GM18909 (cell line): ENCODE data around the gene TRIM10.
A peak's percentile ranks its signal among the peaks of the same experiment; 100 is the strongest.
"Not testable (repeated sequence)": the region's sequence is repeated elsewhere in the genome, so short reads cannot be mapped to it uniquely, and the experiment has no call there.

Experiments used
- ATAC-seq: cut with Tn5 transposase; IDR thresholded peaks from one replicate; pipeline ENCODE4 v1.9.1; 2021; ENCODE audit warnings: mild to moderate bottlenecking; ENCODE audit not compliant: unreplicated experiment, poor library complexity

TRIM10 gene

DNA sequence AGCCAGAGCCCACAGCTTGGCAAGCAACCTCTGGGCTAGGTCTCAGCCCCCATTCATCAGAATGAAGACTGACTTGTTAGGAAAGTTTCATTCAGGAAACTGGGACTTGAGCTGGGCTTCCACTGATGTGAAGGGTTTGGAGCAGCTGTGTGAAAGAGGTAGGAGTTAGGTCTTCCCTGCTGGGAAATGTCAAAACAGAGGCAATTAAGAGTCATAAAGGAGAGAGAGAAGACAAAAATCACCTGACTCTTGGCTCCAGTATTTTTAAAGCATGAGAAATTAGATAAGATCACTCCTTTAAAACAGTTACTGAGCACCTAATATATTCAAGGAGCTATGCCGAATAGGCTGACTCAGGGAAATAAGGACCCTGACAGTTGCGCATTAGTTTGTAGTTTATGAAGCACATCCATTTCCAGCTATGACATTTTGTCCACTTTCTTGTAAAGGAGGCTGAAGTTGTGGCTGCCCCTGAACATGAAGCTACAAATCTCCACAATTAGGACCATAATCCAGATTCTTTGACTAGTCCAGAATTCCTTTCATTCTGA, 29.0 kb downstream of the TRIM10 start:
- no peak for ATAC-seq

DNA sequence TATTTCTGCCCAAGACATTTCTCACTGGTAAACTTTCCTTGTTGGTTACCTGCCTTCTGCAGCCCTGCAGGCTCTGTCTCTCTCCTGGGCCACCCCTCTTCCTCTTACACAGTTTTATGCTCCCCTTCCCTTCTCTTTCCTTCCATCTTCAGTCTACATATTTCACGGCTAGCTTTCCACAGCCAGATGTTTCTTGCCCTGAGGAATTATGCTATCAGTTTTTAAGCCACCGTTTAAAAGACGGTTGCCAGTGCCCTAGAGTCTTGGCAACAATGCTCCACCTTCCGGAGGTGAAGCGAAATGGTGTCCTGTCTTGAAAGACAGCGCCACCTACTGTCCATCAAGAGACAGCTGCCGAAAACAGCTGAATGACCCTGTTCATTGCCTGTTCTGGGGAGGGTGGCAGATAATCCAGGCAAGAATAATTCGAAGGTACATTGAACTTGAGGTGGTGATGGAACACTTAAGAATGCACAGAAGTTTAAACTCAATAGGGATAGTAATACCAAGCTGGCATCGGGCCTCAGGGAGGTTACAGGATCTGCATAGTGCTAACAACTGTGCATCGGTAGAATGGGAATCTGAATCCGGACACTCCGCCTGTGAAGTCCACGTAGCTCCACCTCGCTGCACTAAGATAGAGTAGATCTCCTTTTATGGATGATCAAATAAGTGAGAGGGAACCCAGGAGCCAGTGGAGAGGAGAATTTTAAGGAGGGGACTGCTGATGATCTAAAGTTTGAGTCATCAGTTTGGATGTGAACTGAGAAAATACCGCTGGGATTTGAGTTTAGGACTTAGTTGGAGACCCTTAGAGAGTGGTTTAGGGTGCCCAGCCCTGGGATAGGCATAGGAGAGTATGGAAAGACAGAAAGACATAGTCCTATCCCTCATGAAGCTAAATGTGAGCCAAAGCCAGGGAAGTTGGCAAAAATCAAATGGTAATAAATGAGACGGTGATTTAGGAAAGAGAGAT, 29.8 kb downstream of the TRIM10 start:
- no peak for ATAC-seq

DNA sequence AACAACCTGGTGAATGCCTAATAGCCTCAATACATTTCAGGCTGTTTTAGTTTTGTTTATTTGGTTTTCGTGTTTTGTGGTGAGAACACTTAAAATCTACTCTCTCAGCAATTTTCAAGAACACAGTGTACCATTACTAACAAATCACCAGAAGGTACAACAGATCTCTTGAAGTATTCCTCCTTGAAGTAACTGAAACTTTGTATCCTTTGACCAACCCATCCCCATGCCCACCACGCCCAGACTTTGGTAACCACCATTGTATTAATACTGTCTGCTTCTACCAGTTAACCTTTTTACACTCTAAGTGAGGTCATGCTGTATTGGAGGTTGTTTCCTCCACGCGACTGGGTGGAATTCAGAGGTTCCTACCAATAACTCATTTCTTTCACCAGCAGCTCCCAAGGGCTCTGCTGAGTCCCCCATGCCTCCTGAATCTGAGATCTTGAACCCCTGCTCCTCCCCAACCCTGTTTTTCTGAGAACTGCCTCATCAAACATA, 30.8 kb downstream of the TRIM10 start:
- no peak for ATAC-seq

DNA sequence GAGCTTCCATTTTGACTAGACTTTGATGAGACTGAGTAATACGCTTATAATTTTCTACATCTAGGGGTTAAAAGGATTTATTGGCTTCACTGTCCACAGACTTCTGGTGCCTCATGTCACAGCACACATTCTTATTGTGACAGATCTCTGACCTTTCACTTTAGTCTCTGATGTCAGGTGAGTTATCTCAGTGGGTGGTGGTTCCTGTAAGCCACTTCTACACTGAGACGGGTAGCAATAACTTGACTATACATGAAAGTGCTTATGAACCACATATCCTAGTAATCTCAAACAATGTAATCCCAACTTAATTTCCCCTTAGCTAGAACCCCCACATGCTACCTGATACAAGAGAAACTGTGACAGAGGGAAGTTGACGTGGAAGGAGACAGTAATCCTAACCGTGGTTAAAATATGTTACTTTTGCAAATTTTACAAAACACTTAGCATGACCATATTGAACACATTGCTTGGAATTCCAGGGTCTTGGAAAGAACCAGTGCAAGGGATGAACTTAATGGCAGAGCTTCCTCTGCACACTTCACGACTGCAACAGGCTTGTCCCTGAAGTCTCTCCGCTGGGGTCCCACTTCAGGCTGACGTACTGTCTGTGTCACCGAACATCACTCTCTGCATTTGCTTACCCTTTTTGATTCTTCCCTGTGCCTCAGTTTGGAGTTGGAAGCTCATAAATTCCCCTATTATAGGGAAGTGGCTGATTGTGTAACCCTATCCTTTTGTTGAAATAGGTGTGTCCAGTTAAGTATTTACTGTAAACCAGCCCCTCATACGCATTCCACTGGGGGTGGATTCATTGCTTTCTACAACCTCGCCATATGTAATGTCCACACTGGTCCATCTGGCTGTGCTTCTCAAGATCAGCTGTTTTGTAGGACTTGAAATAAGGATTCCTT, 31.5 kb downstream of the TRIM10 start:
- ATAC-seq = no peak

GRCh38 chr6:30127238-30128093, 33.5 kb downstream of the TRIM10 start:
- no peak for ATAC-seq

GRCh38 chr6:30122515-30122914, 38.5 kb downstream of the TRIM10 start:
- no peak for ATAC-seq

GRCh38 chr6:30121446-30122366, 39.3 kb downstream of the TRIM10 start:
- no peak for ATAC-seq

DNA sequence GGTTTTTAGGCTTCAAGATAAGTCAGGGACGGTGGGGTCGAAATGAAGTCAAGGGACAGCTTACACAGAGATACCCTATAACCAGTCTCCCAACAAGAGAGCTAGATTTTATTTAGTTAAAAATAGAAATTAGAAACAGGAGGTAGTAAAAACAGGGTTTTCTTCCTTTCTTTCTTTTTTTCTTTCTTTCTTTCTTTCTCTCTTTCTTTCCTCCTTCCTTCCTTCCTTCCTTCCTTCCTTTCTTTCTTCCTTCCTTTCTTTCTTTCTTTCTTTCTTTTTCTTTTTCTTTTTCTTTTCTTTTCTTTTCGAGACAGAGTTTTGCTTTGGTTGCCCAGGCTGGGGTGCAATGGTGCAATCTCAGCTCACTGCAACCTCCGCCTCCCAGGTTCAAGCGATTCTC, 42.3 kb downstream of the TRIM10 start:
- ATAC-seq = not testable (repeated sequence)

DNA sequence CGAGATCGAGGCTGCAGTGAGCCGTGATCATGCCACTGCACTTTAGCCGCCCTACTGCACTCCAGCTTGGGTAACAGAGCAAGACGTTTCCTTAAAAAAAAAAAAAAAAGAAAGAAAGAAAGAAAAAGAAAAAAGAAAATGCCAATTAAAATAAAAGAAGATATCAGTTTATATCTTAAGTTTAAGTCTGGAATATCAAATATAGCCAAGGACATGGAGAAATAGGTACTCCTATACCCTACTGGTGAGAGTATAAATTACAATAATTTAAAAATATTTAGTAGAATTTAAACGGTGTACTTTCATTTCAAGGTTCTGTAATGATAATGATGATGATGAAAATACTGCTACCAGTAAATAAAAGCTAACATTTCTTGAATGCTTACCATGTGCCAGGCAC, 44.3 kb downstream of the TRIM10 start:
- no peak for ATAC-seq

- no peak for ATAC-seq
These were observed 47.2 kb downstream of the TRIM10 start for GRCh38 chr6:30113841-30114240.

DNA sequence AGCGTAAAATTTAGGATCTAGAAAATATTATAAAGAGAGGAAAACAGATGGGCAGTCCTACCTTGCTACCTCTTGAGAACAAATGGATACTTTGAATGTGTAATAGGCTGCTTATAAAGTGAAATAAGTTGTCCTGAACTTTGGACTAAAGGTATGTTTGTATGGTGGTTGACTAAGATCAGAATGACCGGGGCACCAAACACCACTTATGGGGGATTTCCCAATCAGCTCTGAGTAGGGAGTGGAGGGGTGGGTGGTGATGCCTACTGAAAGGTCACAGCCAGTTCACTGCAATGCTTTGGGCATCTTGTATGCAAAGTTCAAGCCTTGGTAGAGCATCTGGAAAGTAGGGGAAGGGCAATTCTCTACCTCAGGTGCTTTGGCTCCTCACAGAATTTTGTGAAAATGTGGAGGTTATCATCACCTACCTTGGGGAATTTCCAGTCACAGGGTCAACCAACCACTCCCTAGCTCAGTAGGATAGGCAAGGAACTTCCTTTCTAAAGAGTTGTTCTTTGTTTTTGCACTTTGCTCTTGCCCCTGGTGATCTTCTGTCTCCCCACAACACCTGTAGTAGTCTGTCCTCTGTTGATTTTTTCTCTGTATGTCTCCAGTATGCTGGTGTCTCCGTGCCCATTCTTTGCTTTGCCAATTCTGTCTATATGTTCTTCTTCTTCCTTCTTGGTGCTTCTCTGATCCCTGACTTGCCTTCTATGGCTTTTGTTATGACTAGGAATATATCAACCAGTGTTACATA, 47.8 kb downstream of the TRIM10 start, which contains the start of gene TRIM31:
Gene TRIM31, minus strand, starts transcription at position 88 of the 757 bp plus-strand sequence. CDS start 285 bp downstream, outside the sequence.
- ATAC-seq = peak; percentile 90

DNA sequence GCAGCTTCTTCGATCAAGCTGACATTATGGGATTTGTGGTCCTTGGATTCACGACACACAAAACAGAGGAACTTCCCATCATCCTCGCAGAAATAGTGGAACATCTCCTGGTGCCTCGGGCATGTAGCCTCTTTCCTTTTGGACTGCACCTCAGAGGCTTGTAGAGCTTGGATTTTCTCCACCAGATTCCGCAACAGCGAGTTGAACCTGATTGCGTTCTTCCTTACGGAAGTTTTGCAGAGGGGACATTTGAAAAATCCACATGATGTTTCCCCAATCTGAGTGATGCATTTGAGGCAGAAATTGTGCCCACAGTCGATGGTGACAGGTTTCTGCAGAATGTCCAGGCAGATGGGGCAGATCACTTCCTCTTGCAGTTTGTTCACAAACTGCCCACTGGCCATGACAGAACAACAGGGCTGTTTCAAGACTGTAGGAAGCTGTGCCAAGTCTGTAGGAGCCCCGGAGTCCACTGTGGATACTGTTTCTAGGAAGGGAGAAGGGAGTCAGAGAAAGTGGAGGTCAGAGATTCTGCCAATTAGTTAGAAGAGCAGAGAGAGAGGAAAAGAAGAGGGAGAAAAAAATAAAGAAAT, 48.5 kb downstream of the TRIM10 start:
- no peak for ATAC-seq

DNA sequence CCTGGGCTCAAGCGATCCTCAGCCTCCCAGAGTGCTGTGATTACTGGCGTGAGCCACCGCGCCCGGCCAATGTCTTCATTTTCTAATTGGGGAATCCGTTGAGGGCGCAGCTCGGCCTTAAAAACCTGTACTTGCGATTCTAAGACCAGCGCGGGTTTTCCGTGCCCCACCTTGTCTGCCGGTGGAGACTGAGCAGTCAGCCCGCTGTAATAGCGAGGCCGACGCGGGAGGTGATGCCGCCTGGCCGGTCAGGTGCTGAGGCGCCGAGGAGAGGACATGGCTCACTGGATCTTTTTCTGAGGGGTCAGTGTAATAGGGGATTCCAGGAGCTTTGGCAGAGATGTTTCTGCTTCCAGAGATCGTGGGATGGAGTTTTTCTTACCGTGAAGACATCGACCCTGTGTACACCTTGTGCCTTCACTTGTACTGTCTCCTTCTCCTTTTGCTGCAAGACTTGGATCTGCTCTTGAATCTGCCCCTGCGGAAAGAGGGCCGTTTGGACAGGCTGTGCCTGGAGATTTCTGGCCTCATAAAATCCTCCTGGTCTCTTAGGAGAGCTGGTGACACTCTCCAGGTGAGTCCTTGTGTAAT, 49.6 kb downstream of the TRIM10 start:
- no peak for ATAC-seq

DNA sequence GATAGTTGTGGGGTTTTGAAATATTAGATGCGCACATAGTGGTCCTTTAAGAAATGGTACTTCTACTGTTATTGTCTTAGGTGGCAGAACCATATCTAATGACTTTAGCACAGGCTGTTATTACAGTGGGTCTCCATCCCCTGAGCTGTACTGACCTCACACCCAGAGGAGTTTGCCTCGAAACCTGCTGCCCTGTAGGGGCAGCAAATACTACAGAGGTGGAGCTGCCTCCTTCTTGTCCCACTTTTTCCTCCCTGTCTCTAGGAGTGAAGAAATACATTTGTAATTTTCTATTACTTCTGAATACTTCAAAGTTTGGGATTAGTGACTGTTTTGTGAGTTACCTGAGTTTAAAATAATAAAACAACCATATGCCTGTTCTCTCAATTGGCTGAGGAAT, 56.4 kb downstream of the TRIM10 start:
- ATAC-seq = no peak

DNA sequence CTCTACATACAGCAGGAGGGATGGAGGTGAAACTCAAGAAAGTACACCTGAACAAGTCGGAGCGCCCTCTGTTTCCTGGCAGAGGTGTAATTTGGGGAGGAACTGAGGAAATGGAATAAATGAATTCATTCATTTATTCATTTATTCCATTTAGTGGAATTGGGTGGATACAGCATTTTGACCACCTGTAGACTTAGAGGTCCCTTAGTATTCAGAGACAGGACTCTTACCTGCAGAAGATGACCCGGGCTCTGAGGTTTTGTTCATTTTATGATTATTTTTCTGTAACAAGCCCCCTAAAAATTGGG, 57.2 kb downstream of the TRIM10 start:
- ATAC-seq = no peak

DNA sequence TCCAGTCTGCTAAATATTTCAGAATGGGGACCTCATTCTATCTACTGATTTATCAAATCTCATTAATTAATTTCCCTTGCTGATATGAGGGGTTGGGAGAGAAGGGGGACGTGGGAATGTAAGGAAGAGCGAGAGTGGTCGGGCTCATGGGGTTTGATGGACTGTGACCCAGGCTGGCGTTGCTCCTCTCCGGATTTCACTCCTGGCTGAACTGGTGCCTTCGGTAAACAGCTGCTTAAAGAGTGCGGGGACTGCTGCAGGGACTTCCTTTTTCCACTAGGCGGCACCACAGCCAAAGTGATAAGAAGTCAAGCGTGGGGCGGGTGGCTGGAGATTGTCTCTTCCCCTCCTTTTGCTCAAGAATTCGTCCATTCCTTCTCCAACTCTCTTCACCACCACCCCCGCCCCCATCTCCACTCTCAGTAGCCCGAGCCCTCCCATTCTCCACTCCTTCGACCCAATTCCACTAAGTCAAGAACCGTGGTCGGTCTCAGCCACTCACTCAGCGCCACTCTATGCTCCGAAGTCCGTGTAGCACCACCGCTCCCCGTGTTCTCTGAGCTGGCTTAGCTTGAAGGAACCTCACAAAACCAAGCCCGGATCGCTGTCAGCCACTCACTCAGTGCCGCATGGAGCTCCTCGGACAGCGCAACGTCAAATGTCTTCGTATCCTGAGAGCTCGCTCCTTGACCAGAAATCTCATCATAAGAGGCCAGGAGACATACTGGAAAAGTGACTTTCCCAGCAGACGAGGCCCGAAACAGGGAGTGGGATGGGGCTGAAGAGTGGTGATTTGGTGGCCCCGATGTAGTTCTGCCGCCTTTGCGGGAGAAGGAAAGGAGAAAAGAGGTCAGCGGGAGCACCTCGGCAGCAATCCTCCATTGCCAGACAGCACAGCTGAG, 57.8 kb downstream of the TRIM10 start:
- peak; percentile 66 for ATAC-seq
